GM20000 (cell line): ENCODE measurements around the gene PRSS57.

ENCODE experiments used
- DNase-seq: peaks from one replicate; pipeline ENCODE4 v3.0.0; 2012; ENCODE audit warnings: low spot score
- TF ChIP-seq, protein P1 (sequence below): IDR thresholded peaks from 2 replicates; pipeline ENCODE4 v1.5.1; 2012; ENCODE audit warnings: mild to moderate bottlenecking, control low read depth; ENCODE audit errors: extremely low read depth, missing control alignments

Gene PRSS57

DNA sequence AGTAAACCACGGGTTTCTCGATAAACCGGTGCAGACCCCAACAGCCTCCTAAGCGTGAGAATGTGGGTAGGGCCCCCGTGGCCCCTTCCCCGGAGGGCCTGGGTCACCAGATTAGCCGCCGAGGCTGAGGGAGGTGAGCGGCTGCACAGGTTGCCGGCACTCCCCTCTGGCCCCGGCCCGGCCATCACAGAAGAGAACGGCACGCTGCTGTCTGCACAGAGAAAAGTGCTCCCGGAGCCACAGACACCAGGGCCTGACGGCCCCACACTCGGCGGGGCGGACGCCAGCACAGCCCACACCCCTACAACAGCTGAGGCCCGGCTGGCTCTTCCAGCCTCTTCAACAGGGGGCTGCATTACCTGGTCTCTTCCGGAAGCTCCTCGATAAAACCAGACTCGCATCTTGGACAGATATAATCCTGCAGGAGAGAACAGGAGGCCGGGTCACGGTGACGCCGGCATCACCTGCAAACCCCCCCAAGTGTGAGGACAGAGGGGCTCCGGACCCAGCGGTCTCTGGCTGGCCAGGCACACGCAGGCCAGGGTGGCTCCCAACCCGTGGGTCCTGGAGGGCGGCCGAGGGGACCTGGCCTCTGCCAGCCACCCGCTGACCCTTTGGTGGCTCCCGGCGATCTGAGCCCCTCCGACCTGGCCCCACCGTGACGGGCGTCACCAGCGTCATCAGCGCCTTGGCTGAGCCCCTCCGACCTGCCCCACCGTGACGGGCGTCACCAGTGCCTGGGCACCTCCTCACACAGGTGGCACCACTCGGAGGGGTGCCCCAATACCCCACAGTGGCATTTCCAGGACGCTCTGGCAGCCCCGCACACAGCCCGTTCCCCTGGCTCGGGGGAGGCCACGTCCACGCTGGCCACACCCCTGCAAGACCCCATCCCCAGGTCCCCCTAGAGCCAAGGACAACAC is 42.5 kb downstream of the PRSS57 start:
- TF ChIP-seq, protein P1, sequence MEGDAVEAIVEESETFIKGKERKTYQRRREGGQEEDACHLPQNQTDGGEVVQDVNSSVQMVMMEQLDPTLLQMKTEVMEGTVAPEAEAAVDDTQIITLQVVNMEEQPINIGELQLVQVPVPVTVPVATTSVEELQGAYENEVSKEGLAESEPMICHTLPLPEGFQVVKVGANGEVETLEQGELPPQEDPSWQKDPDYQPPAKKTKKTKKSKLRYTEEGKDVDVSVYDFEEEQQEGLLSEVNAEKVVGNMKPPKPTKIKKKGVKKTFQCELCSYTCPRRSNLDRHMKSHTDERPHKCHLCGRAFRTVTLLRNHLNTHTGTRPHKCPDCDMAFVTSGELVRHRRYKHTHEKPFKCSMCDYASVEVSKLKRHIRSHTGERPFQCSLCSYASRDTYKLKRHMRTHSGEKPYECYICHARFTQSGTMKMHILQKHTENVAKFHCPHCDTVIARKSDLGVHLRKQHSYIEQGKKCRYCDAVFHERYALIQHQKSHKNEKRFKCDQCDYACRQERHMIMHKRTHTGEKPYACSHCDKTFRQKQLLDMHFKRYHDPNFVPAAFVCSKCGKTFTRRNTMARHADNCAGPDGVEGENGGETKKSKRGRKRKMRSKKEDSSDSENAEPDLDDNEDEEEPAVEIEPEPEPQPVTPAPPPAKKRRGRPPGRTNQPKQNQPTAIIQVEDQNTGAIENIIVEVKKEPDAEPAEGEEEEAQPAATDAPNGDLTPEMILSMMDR = no peak
- DNase-seq = no peak

DNA sequence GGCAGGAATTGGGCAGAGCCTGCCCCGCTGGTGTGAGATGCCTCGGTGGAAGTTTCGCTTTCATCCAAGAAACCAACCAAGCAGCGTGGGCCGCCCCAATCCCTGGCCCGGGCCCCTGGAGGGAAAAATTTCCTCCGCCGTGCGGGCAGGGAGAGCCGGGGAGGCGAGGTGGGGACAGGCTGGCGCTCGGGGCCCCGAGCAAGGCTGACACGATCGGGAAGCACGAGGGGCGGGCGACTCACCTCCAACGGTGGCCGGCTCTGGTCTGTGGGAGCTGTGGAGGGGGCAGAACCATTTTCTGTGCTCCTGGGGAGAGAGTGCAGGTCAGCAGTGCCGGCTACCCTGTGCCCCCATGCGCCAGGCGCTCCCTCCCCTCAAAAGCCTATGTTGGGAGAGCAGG is 43.3 kb downstream of the PRSS57 start:
- no peak for DNase-seq
- TF ChIP-seq, protein P1 = no peak

DNA sequence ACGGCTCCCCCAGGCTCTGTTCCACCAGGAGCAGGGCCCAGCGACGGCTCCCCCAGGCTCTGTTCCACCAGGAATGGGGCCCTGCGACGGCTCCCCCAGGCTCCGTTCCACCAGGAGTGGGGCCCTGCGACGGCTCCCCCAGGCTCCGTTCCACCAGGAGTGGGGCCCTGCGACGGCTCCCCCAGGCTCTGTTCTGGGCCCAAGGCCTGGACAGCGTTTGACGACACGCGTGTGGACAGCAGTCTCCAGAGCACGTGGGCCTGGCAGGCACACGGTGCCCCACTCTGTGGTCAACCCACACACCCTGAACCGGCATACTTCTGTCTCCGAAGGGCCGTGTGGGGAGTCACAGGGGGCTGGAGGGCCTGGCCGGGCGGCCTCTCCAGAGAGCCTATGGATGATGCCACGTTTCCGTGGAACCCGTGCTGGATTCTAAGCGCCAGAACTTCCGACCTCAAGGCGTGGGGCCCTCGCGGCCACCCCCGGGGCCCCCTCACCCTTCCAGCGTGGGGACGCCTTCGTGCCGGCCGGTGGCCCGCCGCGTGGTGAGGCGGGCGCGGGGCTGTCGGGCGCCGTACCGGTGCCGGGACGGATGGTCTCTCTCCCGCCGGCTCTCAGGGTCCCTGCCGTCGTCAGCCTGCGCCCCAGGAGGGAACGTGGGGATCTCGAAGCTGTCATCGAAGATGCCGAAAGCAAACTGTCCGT is 44.0 kb downstream of the PRSS57 start:
- TF ChIP-seq, protein P1 = no peak
- DNase-seq = no peak

DNA sequence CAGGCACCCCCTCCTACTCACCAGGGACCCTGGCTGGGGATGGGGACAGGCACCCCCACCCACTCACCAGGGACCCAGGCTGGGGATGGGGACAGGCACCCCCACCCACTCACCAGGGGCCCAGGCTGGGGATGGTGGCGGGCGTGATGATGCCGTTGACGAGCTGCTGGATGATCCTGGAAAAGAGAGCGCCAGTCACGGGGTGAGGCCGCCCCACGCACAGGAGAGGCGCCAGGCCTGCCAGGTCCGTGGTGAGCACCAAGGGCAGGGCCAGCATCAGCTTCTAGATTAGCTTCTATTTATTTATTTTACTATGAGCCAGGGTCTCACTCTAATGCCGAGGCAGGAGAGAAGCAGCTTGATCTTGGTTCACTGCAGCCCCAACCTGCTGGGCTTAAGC is 45.1 kb downstream of the PRSS57 start:
- TF ChIP-seq, protein P1 = no peak
- DNase-seq = no peak

DNA sequence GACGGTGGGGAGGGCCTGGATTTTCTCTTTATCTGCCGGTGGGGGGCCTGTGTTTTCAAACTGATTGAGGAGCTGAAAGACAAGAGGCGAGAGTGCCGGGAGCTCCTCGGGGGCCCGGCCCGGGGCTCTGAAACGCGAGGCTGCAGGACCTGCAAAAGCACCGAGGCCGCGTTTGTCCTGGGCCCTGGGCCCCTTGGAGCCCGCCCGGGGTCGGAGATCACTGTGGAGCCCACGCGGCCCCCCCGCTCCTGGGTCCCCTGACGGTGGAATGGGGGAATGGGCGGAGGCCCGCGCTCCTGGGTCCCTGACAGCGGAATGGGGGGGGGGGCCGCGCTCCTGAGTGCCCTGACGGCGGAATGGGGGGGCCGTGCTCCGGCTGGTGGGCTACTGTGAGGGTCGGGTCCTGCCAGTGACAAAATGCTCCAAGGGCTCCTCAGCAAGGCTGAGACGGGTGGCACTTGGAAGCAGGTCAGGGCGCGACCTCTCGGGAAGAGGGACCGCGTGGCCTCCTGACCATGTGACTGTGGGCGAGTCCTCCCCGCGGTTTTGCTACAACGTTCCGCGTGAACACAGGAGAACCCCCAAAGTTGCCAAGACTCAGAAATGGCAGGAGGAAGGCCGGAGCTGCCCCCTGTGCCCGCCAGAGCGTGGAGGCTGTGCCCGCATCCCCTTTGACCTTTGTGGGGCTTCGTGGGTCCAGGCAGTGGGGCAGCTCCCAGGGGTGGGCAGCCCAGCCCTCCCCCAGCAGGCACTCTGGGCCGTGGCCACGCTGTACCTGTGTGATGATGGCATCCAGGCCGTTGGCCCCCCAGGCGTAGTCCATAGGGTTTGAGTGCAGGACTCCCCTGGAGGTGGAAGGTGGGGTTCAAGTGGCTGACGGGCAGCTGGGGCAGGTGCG is 46.1 kb downstream of the PRSS57 start:
- TF ChIP-seq, protein P1 = no peak
- no peak for DNase-seq

DNA sequence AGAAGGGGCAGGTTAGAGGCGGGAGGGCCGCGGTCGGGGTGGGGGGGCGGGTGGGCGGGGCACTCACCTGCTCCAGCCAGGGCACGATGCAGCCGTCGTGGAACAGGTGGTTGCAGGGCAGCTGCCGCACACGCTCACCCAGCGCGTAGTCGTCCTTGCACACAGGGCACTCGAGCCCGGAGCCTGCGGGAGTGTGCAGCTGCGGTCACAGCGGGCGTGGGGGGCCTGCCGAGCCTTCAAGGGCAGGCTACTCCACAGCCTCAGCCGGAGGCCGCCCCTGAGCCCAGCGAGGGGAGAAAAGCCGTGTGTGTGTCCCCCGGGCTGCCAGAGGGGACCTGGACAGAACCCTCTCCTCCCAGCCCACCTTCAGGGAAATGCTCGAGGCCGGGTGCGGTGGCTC is 46.9 kb downstream of the PRSS57 start:
- TF ChIP-seq, protein P1 = no peak

More for the DNA sequence above, 46.9 kb downstream of the PRSS57 start:
- no peak for DNase-seq
